ENCODE data around the gene NTRK3.

DNA sequence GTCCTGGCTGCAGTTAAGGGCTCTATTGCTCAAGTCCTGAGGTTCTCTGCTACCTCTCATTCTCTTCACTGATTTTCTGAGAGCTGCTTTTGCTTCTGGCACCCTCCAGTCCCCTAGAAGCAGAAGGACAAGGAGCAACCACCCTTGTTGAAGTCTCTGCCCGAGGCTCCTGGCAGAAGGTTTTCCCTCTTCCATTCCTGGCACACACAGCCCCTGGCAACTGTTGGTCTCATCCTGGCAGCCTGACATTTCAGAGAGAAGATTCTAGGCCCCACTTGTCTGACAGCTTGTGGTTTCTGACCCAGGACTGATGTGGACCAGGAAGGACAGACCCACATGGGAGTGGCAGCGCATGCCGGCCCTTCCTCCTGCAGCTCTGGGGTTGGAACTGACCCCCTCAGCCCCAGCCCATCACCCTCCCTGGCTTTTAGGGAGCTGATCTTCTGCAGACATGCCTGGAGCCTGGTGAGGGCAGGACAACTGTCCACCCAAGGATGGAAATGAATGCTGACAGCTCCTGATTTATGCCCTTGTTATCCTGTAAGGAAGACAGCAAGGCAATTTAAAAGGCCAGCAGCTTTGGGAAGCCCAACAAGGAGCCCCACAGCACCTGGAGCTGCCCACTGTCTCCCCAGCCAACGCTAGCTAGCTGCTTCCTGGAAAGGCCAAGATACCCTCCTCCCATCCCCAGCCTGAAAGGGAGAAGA, 13.0 kb upstream of the NTRK3 start:
- TF ChIP-seq, protein P1, sequence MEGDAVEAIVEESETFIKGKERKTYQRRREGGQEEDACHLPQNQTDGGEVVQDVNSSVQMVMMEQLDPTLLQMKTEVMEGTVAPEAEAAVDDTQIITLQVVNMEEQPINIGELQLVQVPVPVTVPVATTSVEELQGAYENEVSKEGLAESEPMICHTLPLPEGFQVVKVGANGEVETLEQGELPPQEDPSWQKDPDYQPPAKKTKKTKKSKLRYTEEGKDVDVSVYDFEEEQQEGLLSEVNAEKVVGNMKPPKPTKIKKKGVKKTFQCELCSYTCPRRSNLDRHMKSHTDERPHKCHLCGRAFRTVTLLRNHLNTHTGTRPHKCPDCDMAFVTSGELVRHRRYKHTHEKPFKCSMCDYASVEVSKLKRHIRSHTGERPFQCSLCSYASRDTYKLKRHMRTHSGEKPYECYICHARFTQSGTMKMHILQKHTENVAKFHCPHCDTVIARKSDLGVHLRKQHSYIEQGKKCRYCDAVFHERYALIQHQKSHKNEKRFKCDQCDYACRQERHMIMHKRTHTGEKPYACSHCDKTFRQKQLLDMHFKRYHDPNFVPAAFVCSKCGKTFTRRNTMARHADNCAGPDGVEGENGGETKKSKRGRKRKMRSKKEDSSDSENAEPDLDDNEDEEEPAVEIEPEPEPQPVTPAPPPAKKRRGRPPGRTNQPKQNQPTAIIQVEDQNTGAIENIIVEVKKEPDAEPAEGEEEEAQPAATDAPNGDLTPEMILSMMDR (IDR thresholded peaks at IDR 0.05), result no peak
- no peak for TF ChIP-seq POLR2A (IDR thresholded peaks at IDR 0.05)
